D341Med (cell line): ENCODE measurements around the gene JPT1.
A peak's percentile ranks its signal among the peaks of the same experiment; 100 is the strongest.

Experiments used
- DNase-seq: peaks from one replicate; pipeline ENCODE4 v3.0.0; 2012; ENCODE audit warnings: low spot score

JPT1 gene

GRCh38 chr17:75105126-75106080, 48.9 kb downstream of the JPT1 start:
- DNase-seq, result peak; percentile 86

- DNase-seq, result no peak
Observed at GRCh38 chr17:75103601-75104554, 50.4 kb downstream of the JPT1 start.

GRCh38 chr17:75102385-75102821, 51.9 kb downstream of the JPT1 start:
- DNase-seq, result no peak

GRCh38 chr17:75099881-75100595, 54.3 kb downstream of the JPT1 start:
- no peak for DNase-seq

- no peak for DNase-seq
Observed at GRCh38 chr17:75098861-75099260, 55.5 kb downstream of the JPT1 start.

GRCh38 chr17:75097865-75098264, 56.4 kb downstream of the JPT1 start:
- no peak for DNase-seq

- no peak for DNase-seq
Observed at GRCh38 chr17:75096082-75096625, 58.2 kb downstream of the JPT1 start.

GRCh38 chr17:75094871-75095399, 59.4 kb downstream of the JPT1 start:
- DNase-seq, result no peak

GRCh38 chr17:75093548-75094158, 60.7 kb downstream of the JPT1 start:
- DNase-seq, result no peak

GRCh38 chr17:75091855-75092327, 62.4 kb downstream of the JPT1 start:
- no peak for DNase-seq

- no peak for DNase-seq
Observed at GRCh38 chr17:75090871-75091854, 63.1 kb downstream of the JPT1 start.

- DNase-seq, result no peak
Observed at GRCh38 chr17:75088465-75089417, 65.6 kb downstream of the JPT1 start.

GRCh38 chr17:75087558-75088453, 66.5 kb downstream of the JPT1 start, which contains the start of gene SLC16A5:
Gene SLC16A5, plus strand, starts transcription at chr17:75087954. Its CDS starts 5,683 bp downstream, at chr17:75093637.
- DNase-seq, result no peak

- DNase-seq, result no peak
Observed at GRCh38 chr17:75087182-75087557, 67.1 kb downstream of the JPT1 start.

GRCh38 chr17:75086496-75087181, 67.7 kb downstream of the JPT1 start:
- DNase-seq, result no peak
